Islet of Langerhans (tissue), 1 donor: ENCODE measurements around the gene MBOAT2.
A peak's percentile ranks its signal among the peaks of the same experiment; 100 is the strongest.
"Not testable (repeated sequence)": the region's sequence is repeated elsewhere in the genome, so short reads cannot be mapped to it uniquely, and the experiment has no call there.

Source experiments
- FAIRE-seq: peaks from one replicate; lab custom pipeline; 2011; peaks lifted over from hg19 to GRCh38; lab: Jason Lieb, UNC

The MBOAT2 gene

DNA sequence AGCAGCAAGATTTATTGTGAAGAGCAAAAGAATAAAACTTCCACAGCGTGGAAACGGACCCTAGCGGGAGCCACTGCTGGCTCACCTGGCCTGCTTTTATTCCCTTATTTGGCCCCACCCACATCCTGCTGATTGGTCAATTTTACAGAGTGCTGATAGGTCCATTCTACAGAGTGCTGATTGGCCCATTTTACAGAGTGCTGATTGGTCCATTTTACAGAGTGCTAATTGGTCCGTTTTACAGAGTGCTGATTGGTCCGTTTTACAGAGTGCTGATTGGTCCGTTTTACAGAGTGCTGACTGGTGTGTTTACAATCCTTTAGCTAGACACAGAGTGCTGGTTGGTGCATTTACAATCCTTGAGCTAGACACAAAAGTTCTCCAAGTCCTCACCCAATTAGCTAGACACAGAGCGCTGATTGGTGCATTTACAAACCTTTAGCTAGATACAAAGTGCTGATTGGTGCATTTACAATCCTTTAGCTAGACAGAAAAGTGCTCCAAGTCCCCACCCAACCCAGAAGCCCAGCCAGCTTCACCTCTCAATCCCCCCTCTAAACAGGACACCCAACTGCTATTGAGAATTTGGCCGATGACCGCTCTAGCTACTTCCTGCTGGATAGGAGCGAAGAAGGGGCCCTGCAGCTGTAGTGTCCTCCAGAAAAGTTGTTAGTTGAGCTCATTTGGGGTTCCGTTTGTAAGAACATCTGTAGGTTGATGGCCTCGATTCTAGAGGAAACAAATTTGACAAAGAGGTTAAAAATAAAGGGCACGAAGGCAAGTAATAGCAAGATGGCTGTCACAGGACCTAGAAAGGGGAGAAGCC lies 108.2 kb downstream of the MBOAT2 start:
- FAIRE-seq = not testable (repeated sequence)

GRCh38 chr2:8893978-8894820 lies 109.3 kb downstream of the MBOAT2 start:
- FAIRE-seq = no peak

DNA sequence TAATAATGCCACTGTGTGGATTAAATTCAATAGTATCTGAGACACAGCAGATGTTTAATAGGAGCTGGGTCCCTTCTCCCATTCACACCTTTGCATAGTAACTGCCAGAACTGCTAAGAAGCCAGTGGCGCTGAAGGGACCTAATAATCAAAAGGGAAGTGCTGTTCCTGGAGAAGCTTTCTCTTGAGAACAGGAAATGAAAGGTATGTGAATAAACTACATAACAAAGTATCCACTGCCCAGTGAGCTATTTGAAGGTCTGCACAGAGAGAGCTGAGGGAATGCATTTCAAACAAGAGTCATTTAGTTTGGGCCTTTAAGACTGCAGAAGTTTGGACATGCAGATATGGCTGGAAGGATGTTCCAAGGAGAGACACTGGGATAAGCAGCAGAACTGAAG lies 110.0 kb downstream of the MBOAT2 start:
- FAIRE-seq = no peak

GRCh38 chr2:8892111-8892510 lies 111.4 kb downstream of the MBOAT2 start:
- peak; percentile 97 for FAIRE-seq

DNA sequence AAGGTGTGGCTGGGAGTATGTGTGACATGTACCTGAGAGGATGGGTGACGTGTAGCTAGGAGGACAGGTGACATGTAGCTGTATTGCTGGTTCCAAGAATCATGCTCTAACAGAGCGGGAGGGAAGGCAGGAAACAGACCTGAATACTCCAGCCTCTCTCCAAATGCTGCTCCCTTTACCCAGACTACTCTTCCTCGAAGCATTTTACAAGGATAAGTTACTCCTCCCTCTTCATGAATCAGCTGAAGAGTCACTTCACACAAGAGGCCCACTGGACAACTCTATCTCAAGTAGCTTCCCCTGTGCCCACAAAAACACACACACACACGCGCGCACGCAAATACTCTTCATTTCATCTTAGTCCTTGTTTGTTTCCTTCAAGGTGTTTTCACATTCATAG lies 113.5 kb downstream of the MBOAT2 start:
- FAIRE-seq = no peak

GRCh38 chr2:8888963-8889362 lies 114.5 kb downstream of the MBOAT2 start:
- FAIRE-seq = no peak

DNA sequence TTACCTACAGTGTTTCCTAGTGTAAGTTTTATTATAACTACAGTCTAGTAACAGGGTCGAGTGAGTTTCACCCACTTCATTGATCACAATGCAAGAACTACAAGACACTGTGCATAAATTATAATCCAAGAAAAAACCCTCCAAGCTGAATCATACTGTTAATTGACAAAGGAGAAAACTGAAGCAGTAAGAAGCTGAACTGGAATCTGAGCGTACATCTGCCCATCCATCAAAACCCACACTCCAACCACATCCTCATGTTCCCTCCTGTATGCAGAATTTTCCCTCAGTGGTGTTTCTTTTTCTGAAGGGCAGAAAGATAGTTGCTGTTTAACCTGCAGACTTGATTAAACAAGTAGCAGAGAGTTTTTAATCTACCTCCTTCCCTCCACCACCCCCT lies 116.6 kb downstream of the MBOAT2 start:
- FAIRE-seq = no peak

DNA sequence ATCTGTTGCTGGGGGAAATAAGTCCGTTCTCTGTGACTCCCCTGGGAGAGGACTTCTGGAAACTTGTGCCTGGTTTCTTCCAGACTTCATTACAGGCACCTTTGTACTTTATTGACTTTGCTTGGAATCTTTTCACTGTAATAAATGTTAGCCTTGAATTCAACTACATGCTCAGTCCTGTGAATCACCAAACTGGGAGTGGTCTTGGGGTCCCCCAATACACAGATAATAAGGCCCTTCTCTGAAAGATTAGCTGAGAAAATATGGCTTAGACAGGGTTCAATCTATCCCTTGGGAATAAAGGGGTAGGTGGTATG lies 117.3 kb downstream of the MBOAT2 start:
- FAIRE-seq = no peak

DNA sequence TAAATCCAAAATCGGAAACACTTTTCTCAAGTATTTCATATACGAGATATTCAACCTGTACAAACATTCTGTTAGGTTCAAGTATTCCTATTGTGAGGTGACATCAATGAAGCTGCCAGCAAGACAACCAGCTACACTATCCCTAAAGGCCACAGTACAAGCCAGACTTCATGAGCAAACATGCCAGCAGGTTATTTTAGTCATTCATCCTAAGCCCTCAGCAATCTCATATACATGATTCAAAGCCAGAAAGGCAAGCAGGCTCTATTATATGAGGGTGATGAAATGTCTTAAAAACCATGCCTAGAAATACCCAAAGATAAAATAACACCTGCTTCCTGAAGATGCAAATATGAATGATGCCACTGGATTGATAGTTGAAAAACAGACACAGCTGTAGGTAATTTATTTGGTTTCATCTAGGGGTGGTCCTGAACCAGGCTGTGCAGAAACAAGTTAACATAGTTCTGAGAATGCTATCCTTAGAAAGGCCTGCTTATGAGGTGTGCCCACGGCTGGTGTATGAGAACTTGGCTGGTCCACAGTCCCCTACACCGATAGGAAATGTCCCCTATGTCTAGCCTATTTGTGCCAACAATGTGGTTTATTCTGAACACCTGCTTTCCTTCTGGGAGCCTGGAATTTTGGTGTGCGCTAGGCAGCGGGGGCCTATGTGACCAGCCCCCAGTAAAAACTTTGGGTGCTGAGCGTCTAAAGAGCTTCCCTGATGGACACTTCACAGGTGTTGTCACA lies 117.9 kb downstream of the MBOAT2 start:
- no peak for FAIRE-seq

GRCh38 chr2:8884812-8885211 lies 118.7 kb downstream of the MBOAT2 start:
- no peak for FAIRE-seq

DNA sequence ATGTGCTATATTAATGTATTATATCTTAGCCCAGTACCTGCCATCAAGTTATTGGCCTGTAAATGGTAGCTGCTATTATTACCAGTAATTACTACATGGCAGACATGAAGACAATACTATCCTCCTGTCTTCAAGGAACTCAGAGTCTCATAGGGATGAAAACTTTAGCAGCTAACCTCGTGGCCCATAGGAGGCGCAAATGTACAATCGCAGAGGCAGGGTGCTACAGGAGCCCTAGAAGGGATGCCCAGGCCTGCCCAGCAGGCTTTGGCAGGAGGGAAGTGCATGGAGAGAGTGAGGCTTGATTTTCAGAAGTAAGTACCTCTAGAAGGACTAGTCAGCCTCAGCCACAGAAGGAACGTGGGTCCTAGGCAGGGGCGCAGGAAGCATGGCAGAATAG lies 121.4 kb downstream of the MBOAT2 start:
- no peak for FAIRE-seq

DNA sequence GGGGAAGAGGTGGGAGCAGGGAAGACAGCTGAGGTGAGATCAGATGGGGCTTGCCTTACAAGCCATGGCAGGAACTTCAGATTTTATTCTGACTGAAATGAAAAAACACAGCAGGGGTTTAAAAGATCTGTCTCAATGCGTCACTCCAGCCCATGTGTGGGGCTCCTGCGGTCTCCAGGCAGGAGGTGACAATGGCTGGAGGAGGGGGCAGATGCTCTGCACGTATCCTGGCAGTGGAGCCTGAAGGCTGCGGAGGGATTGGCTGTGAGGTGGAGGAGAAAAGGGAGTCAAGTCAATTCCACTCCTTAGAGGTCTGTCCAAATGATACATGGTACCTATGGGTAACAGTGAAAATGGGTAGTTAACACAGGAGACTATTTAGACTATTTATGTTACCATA lies 125.6 kb downstream of the MBOAT2 start:
- FAIRE-seq = no peak

DNA sequence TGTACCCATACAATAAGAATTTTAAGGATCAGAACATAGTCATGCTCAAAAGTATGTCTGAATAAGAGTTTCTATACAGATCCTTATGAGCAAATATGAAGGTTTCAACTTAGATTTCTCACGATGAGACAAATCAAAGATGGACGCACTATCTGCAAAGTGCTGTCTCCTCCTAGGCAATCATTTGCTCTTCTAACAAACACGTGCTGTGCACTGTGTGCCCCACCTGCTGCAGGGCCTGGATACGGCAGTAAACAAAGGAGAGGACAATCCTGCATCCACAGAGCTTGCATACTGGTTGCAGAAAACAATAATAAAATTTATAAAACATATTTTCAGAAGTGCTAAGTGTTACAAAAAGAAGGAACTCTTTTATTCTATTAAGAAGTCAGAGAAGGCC lies 126.2 kb downstream of the MBOAT2 start:
- no peak for FAIRE-seq

- no peak for FAIRE-seq
Observed at GRCh38 chr2:8876628-8877027, 126.9 kb downstream of the MBOAT2 start.

DNA sequence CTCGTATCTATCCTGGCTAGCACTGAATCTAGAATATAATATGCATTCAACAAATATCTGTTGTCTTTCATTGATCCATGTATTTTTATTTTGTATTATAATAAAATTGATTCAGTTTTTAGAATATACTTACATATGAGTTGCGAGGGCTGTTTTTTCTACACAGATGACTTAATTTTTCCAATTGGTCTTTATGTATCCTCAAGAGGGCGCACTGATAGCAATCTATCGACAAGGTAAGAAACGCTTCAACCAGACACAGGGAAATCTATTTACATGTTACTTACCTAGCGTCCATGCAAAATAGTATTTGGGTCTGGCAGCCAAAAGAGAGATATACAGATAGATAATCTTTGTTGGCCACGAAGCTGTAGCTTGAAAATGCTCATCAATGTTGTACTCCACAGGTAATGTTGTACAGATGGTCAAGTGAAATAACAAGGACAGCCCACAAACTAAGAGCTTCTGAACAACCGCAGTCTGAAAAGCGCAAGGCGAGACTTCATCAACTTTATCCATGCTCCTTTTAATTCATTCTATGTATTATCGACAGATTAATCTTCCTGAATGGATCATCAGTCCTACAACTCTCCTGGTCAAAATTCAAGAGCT lies 130.6 kb downstream of the MBOAT2 start:
- FAIRE-seq = peak; percentile 93

- no peak for FAIRE-seq
Observed at GRCh38 chr2:8870441-8870840, 133.0 kb downstream of the MBOAT2 start.

DNA sequence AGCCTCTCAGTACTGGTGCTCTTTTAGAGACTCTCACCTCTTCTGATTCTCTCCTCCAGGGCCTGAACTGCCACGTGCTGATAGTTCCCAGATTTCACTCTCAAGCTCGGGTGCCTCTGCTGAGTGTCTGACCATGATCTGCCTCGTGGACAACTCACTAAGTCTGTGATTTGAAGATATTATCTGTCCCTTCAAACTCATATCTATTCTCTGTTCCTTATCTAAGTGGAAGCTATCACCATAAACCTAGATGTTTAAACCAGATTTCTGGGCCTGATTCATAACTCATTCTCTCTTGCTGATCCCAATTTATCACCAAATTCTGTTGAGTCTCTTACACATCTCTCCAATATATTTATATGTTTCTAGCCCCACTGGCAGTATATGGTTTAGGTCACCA lies 136.1 kb downstream of the MBOAT2 start:
- no peak for FAIRE-seq

GRCh38 chr2:8863331-8863953 lies 140.0 kb downstream of the MBOAT2 start:
- no peak for FAIRE-seq

- no peak for FAIRE-seq
Observed at GRCh38 chr2:8862230-8862629, 141.3 kb downstream of the MBOAT2 start.

- no peak for FAIRE-seq
Observed at GRCh38 chr2:8861797-8862196, 141.7 kb downstream of the MBOAT2 start.

- FAIRE-seq = peak; percentile 95
Observed at GRCh38 chr2:8860239-8860638, 143.2 kb downstream of the MBOAT2 start.

DNA sequence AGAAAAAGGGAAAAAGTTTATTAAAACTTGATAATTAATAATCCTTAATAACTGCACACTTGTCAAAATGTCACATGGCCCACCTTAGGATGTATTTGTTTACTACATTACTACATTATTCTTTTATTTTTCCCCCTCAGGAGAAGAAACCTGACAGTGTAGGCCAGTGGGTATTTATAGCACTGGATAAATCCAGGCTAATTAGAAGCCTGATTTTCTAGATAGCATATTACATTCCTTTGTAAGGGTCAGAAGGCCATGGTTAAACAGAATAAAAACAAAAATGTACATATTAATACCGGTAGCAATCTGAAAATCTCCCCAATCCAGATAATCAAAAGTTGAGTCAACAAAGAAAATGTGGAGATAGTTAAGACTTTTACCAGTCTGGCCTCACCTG lies 144.6 kb downstream of the MBOAT2 start:
- no peak for FAIRE-seq
